OCI-LY7 (cell line): ENCODE results near the gene KCNMB2.

Source experiments
- EZH2phosphoT487 ChIP-seq: fragments of 200-600 bp; sonication (generic); IDR thresholded peaks from 2 replicates; pipeline ENCODE4 v1.6.1; 2018; ENCODE audit warnings: low read depth, borderline replicate concordance, mild to moderate bottlenecking, mixed run types, antibody characterized with exemption, low read length, moderate library complexity, mixed read lengths
- TF ChIP-seq, protein P1 (sequence below): fragments of 200-600 bp; sonication (generic); conservative IDR thresholded peaks from 2 replicates; pipeline ENCODE4 v1.5.1; 2014; ENCODE audit warnings: mild to moderate bottlenecking, antibody characterized with exemption, low read length, moderate library complexity, mixed read lengths

DNA sequence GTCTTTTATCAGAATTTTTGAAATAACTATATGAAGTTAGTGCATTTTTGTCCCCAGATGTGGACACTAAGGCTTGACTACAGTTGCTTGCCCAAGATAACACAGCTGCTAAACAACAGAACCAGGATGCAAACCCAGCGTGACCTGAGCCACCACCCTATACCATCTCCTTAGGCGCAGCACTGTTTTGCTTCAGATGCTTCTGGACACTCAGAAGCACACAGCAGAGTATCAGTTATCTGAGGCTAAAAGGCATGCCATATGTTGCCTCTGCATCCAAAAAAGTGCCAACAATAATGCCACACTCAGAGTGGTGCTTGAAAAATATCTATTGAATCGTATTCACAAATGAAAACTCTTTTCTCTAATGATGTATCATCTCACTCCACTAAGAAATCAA lies 24.5 kb downstream of the KCNMB2 start:
- TF ChIP-seq, protein P1, sequence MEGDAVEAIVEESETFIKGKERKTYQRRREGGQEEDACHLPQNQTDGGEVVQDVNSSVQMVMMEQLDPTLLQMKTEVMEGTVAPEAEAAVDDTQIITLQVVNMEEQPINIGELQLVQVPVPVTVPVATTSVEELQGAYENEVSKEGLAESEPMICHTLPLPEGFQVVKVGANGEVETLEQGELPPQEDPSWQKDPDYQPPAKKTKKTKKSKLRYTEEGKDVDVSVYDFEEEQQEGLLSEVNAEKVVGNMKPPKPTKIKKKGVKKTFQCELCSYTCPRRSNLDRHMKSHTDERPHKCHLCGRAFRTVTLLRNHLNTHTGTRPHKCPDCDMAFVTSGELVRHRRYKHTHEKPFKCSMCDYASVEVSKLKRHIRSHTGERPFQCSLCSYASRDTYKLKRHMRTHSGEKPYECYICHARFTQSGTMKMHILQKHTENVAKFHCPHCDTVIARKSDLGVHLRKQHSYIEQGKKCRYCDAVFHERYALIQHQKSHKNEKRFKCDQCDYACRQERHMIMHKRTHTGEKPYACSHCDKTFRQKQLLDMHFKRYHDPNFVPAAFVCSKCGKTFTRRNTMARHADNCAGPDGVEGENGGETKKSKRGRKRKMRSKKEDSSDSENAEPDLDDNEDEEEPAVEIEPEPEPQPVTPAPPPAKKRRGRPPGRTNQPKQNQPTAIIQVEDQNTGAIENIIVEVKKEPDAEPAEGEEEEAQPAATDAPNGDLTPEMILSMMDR: no peak
- TF ChIP-seq EZH2phosphoT487: no peak
